GM23338 (cell line): ENCODE measurements around the gene KDM4B. TPM values are rescaled to one million over a fixed set of nuclear protein-coding genes. Genes with fewer than 3 reads are reported as not detected.

Experiments used
- ATAC-seq: fragments of 200-7000 bp; cut with Tn5 transposase; 3 replicates; pipeline ENCODE4 v1.9.1; 2020
- DNase-seq: peaks from one replicate; pipeline ENCODE4 v3.0.0-alpha.2; 2015; ENCODE audit warnings: low spot score
- H2AFZ ChIP-seq: fragments of 200-600 bp; sonication (generic); 2 replicates; pipeline ENCODE4 v1.8.0; 2016; ENCODE audit warnings: antibody characterized with exemption, mild to moderate bottlenecking, moderate library complexity
- H3F3A ChIP-seq: fragments of 200-600 bp; sonication (generic); replicated peaks from 2 replicates; pipeline ENCODE4 v1.8.0; 2017; ENCODE audit warnings: antibody characterized with exemption, mixed run types, low read depth
- H3K27ac ChIP-seq: fragments of 200-600 bp; sonication (generic); 2 replicates; pipeline ENCODE4 v1.6.1; 2016; ENCODE audit warnings: low read depth
- H3K27me3 ChIP-seq: fragments of 200-600 bp; sonication (generic); 2 replicates; pipeline ENCODE4 v1.8.0; 2016; ENCODE audit warnings: mild to moderate bottlenecking, mixed run types, moderate library complexity; ENCODE audit not compliant: insufficient read depth
- H3K36me3 ChIP-seq: fragments of 200-600 bp; sonication (generic); 2 replicates; pipeline ENCODE4 v1.8.0; 2016; ENCODE audit warnings: mild to moderate bottlenecking; ENCODE audit not compliant: insufficient read depth
- H3K4me1 ChIP-seq: fragments of 200-600 bp; sonication (generic); 2 replicates; pipeline ENCODE4 v1.8.0; 2016; ENCODE audit warnings: mild to moderate bottlenecking, moderate library complexity; ENCODE audit not compliant: insufficient read depth
- H3K4me2 ChIP-seq: fragments of 200-600 bp; sonication (generic); 2 replicates; pipeline ENCODE4 v1.7.1; 2017; ENCODE audit warnings: mixed run types
- H3K4me3 ChIP-seq: fragments of 200-600 bp; sonication (generic); 2 replicates; pipeline ENCODE4 v1.6.1; 2016; ENCODE audit warnings: mixed run types
- H3K79me2 ChIP-seq: fragments of 200-600 bp; sonication (generic); replicated peaks from 2 replicates; pipeline ENCODE4 v1.8.0; 2017; ENCODE audit warnings: mild to moderate bottlenecking; ENCODE audit not compliant: insufficient read depth
- H3K9me2 ChIP-seq: fragments of 200-600 bp; sonication (generic); 2 replicates; pipeline ENCODE4 v1.8.0; 2017; ENCODE audit not compliant: insufficient read depth
- H4K20me1 ChIP-seq: fragments of 200-600 bp; sonication (generic); replicated peaks from 2 replicates; pipeline ENCODE4 v1.8.0; 2017; ENCODE audit warnings: mild to moderate bottlenecking; ENCODE audit not compliant: insufficient read depth
- H3K27ac Mint-ChIP-seq: 2 replicates; pipeline ENCODE4 v1.8.0; 2020; ENCODE audit warnings: inconsistent platforms, mild to moderate bottlenecking, moderate library complexity, mixed read lengths
- H3K27me3 Mint-ChIP-seq: 3 replicates; pipeline ENCODE4 v1.8.0; 2022; ENCODE audit warnings: low read depth, mild to moderate bottlenecking, moderate library complexity, mixed read lengths, inconsistent platforms; ENCODE audit not compliant: insufficient read depth, poor library complexity
- H3K36me3 Mint-ChIP-seq: 3 replicates; pipeline ENCODE4 v1.8.0; 2021; ENCODE audit warnings: low read depth, mild to moderate bottlenecking, inconsistent platforms, moderate library complexity, mixed read lengths
- H3K4me1 Mint-ChIP-seq: 3 replicates; pipeline ENCODE4 v1.8.0; 2020; ENCODE audit warnings: mild to moderate bottlenecking, inconsistent platforms, mixed read lengths
- H3K4me3 Mint-ChIP-seq: 3 replicates; pipeline ENCODE4 v1.8.0; 2021; ENCODE audit warnings: moderate library complexity, mild to moderate bottlenecking, inconsistent platforms, mixed read lengths
- H3K9me3 Mint-ChIP-seq: 3 replicates; pipeline ENCODE4 v1.8.0; 2020; ENCODE audit warnings: moderate library complexity, mild to moderate bottlenecking, inconsistent platforms, mixed read lengths
- CREB1 ChIP-seq: fragments of 250-450 bp; sonication (Bioruptor Pico); IDR thresholded peaks from 2 replicates; pipeline ENCODE4 v1.5.0; 2020; ENCODE audit warnings: low read depth, mild to moderate bottlenecking, moderate library complexity
- ETS1 ChIP-seq: IDR thresholded peaks from 2 replicates; pipeline ENCODE4 v1.6.1; 2016; ENCODE audit warnings: antibody characterized with exemption
- EZH2phosphoT487 ChIP-seq: fragments of 200-600 bp; sonication (generic); IDR thresholded peaks from one replicate; pipeline ENCODE4 v1.8.1; 2018; ENCODE audit warnings: antibody characterized with exemption; ENCODE audit not compliant: unreplicated experiment
- JUNB ChIP-seq: IDR thresholded peaks from one replicate; pipeline ENCODE4 v1.6.1; 2016; ENCODE audit warnings: antibody characterized with exemption; ENCODE audit not compliant: unreplicated experiment
- NANOG ChIP-seq: IDR thresholded peaks from 2 replicates; pipeline ENCODE4 v1.6.1; 2016; ENCODE audit warnings: antibody characterized with exemption, borderline replicate concordance
- POLR2AphosphoS5 ChIP-seq: IDR thresholded peaks from 2 replicates; pipeline ENCODE4 v1.6.1; 2016; ENCODE audit warnings: antibody characterized with exemption, low read depth
- STAT1 ChIP-seq: IDR thresholded peaks from one replicate; pipeline ENCODE4 v1.6.1; 2016; ENCODE audit warnings: antibody characterized with exemption; ENCODE audit not compliant: unreplicated experiment
- ZNF462 ChIP-seq: fragments of 250-450 bp; sonication (Bioruptor Pico); IDR thresholded peaks from 2 replicates; pipeline ENCODE4 v1.5.0; 2020; ENCODE audit warnings: mild to moderate bottlenecking, moderate library complexity
- polyA plus RNA-seq: library from polyadenylated mRNA; unstranded; fragments of >200 nt; fragmentation: Nextera tagmentation; extraction: Ambion mirVana; gene quantifications from 2 replicates; pipeline ENCODE4 v1.2.1, GENCODE V29; 2016
- total RNA-seq: library from RNA; depleted of rRNA; stranded (reverse); fragments of >200 nt; shearing (Covaris generic); gene quantifications from 2 replicates; pipeline ENCODE4 v1.2.3, GENCODE V29; 2014

KDM4B gene
- total and polyA plus RNA-seq, 2 experiments from 2014 or later: 9.1 to 27.6 TPM

DNA sequence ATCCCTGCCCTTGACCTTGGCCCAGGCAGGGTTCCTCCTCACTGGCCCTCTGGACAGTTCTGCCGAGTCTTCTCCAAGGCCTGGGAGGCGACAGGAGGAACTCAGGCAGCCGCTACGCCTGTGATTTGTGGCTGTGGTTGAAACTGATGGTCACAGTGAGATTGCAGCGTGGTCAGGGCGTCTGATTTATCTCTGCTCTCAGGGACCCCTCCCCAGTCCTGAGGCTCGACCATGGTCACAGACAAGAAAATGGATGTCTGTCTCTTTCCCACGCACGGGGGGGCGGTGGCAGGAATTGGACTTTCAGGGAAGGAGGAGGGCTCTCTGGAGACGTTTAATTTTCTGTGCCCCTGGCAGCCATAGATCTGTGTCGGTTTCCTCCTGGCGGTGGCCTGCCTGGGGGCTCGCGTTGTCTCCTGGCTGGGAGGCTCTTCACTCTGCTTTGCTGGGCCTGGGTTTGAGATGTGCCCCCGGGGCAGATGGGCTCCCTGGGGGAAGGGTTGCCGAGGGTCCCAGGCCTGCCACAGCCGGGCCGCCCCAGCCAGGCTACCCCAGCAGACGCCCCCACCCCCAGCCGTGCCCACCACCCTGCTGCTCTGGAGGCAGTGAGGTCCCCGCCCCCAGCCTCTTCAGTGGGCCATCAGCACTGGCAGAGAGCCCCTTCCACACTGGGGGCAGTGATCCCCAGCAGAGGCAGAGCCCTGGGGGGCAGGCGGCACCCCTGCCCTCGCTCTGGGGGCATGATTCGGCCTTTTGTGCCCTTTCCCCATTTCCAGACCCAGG lies 167.4 kb downstream of the KDM4B start (continued):
- no peak for TF ChIP-seq POLR2AphosphoS5
- no peak for TF ChIP-seq NANOG
- TF ChIP-seq JUNB: no peak
- TF ChIP-seq EZH2phosphoT487: no peak

- H3K27me3 ChIP-seq: no peaks in the 10 kb centered on the region
- no peak overlapping the region for H3K27ac ChIP-seq
- Mint-ChIP-seq H3K4me3 (no peak overlapping the region), H3K27me3 (peaks cover 16% of the 10 kb centered on the region), H3K27ac (no peak overlapping the region), H3K9me3 (no peaks in the 10 kb centered on the region; the same call in 2 of the 3 replicates), H3K36me3 (peaks cover 24% of the 10 kb centered on the region), H3K4me1 (peaks cover 7% of the 10 kb centered on the region)
- no peaks in the 10 kb centered on the region for H3K79me2 ChIP-seq
- no peak overlapping the region for H2AFZ ChIP-seq
- H3K36me3 ChIP-seq: no peaks in the 10 kb centered on the region; the same call in 1 of the 2 replicates
- DNase-seq (no peak), ATAC-seq (no peak)
- H3K4me2 ChIP-seq: no peak overlapping the region
- H3K9me2 ChIP-seq: no peaks in the 10 kb centered on the region
- H3F3A ChIP-seq: no peaks in the 10 kb centered on the region
- H4K20me1 ChIP-seq: no peaks in the 10 kb centered on the region; the same call in 1 of the 2 replicates
- H3K4me1 ChIP-seq: peaks cover 2% of the 10 kb centered on the region; the same call in 1 of the 2 replicates
- H3K4me3 ChIP-seq: no peak overlapping the region
- no peak for TF ChIP-seq CREB1
- TF ChIP-seq ETS1: no peak
- TF ChIP-seq ZNF462 (CRISPR knock-in tag): no peak
- no peak for TF ChIP-seq JUNB
- TF ChIP-seq STAT1: no peak
- TF ChIP-seq POLR2AphosphoS5: no peak
These were observed 168.2 kb downstream of the KDM4B start for GRCh38 chr19:5137114-5137513.
